GM19463 (cell line): ENCODE results near the gene ABHD11.

Source experiments
- ATAC-seq: cut with Tn5 transposase; IDR thresholded peaks from one replicate; pipeline ENCODE4 v1.9.1; 2021; ENCODE audit warnings: mild to moderate bottlenecking, moderate library complexity; ENCODE audit not compliant: unreplicated experiment

Gene ABHD11

GRCh38 chr7:73702665-73703064 lies 35.9 kb downstream of the ABHD11 start:
- no peak for ATAC-seq

- no peak for ATAC-seq
Measured at GRCh38 chr7:73702226-73702625, 36.4 kb downstream of the ABHD11 start.

GRCh38 chr7:73701357-73701995 lies 37.1 kb downstream of the ABHD11 start:
- ATAC-seq, result no peak

GRCh38 chr7:73700581-73701134 lies 37.9 kb downstream of the ABHD11 start:
- no peak for ATAC-seq

GRCh38 chr7:73700069-73700423 lies 38.6 kb downstream of the ABHD11 start:
- ATAC-seq, result no peak

- no peak for ATAC-seq
Measured at GRCh38 chr7:73699370-73700068, 39.1 kb downstream of the ABHD11 start.

GRCh38 chr7:73698410-73698809 lies 40.2 kb downstream of the ABHD11 start:
- no peak for ATAC-seq

- no peak for ATAC-seq
Measured at GRCh38 chr7:73696372-73696771, 42.2 kb downstream of the ABHD11 start.

GRCh38 chr7:73690646-73691045 lies 48.0 kb downstream of the ABHD11 start:
- no peak for ATAC-seq

- ATAC-seq, result no peak
Measured at GRCh38 chr7:73688288-73688687, 50.3 kb downstream of the ABHD11 start.
